ENCODE results near the gene TRPV5.

Gene TRPV5

GRCh38 chr7:142872106-142872675, 61.4 kb downstream of the TRPV5 start:
- no peak for DNase-seq (ENCODE audit: low read depth in 2 of 3, low spot score in 1 of 3)

DNA sequence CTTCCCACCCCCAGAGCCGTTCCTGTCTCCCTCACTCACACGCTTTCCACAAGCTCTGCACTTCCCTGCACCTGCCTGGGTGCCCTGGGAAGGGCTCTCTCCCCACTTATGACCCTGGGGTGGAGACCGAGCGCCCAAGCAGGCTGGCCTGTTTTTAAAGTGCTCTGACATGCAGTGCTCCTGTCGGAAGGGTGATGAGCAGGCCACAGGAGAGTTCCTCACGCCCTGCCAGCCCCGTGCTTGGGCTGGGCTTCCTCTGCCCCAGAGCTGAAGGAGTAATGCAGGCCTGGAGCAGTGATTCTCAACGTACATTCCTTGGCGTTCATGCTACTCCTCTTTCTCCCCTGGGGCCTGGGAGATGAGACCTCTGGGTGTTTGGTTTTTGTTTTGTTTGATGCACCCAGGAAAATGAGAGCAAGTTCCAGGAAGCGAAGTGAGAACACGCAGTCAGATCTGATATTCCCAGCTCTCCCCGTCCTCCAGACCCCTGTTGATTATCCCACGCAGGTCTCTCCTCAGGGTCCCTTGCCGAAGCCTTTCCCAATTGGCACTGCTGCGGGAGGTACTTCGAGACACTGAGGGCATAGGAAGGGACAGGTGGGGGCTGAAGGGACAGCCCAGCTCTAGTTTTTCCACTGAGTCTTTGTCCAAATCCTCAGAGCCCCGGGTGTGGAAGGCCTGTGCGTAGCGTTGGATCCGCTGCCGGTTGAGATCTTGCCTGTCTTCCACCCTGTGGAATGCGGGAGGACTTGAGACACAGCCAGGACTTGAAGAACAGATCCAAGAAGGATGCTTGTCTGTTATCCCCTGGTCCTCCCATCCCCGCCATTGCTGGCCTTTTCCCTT, 62.1 kb downstream of the TRPV5 start:
- DNase-seq (ENCODE audit: low read depth in 2 of 3, low spot score in 1 of 3): no peak

- DNase-seq (ENCODE audit: low read depth in 2 of 3, low spot score in 1 of 3): no peak
Measured at GRCh38 chr7:142870566-142871259, 62.8 kb downstream of the TRPV5 start.

DNA sequence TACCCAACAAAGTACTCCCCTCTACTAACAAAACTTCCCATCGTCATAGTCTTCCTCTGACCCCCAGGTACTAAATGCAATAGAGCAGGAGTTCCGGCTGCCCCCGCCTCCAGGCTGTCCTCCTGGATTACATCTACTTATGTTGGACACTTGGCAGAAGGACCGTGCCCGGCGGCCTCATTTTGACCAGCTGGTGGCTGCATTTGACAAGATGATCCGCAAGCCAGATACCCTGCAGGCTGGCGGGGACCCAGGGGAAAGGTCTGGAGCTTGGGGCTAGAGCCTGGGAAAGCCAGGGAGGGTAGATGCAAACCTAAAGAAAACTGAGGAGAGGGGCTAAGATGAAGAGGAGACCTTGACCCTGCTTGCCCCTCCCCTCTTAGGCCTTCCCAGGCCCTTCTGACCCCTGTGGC, 63.4 kb downstream of the TRPV5 start:
- no peak for DNase-seq (ENCODE audit: low read depth in 2 of 3, low spot score in 1 of 3)

DNA sequence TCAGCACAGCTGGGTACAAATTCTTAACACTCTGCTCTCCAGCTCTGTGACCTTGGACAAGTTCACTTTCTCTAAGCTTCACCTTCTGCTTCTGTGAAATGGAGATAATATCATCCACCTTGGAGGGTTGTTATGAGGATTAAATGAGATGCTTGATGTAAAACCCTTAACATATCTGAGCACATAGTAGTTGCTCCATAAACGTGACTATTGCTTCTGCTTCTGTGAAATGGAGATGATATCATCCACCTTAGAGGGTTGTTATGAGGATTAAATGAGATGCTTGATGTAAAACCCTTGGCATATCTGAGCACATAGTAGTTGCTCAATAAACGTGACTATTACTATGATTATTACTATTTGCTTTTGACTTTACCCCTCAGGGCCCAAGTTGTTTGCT, 64.1 kb downstream of the TRPV5 start:
- no peak for DNase-seq (ENCODE audit: low read depth in 2 of 3, low spot score in 1 of 3)

DNA sequence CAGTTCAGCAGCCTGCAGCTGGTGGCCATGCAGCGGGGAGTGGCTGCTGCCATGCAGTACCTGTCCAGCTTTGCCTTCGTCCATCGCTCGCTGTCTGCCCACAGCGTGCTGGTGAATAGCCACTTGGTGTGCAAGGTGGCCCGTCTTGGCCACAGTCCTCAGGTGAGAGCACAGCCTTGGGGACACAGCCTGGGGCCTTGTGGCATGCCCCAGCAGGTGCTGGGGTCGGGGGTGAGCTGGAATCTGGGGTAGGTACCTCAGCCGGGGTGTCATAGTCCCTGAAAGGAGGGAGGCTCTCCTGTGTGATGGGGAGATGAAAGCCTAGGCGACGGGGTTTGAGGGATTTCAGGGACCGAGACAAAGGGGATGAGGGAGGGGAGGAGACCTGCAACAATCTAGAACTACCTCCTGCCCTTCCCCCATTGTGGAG, 64.5 kb downstream of the TRPV5 start:
- DNase-seq (ENCODE audit: low read depth in 2 of 3, low spot score in 1 of 3): no peak

DNA sequence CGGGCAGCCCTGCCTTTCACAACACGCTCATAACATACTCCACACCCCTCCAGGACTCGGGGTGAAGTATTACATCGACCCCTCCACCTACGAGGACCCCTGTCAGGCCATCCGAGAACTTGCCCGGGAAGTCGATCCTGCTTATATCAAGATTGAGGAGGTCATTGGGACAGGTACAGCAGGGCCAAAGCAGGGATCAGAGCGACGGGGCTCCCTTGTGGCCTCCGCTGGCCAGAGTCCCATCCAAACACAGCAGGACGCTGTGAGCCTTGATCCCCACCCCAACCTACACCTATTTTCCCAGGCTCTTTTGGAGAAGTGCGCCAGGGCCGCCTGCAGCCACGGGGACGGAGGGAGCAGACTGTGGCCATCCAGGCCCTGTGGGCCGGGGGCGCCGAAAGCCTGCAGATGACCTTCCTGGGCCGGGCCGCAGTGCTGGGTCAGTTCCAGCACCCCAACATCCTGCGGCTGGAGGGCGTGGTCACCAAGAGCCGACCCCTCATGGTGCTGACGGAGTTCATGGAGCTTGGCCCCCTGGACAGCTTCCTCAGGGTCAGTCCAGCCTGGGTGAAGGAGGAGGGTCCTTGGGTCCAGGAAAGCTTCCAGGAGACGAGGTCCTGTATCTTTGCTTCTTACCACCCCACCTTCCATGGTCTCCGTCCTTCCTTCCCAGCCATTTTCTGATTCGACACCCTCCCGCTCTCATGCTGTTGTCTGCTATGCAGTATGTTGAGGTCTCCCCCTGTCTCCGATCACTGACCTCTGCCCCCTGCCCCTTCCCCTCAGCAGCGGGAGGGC, 65.2 kb downstream of the TRPV5 start:
- DNase-seq (ENCODE audit: low read depth in 2 of 3, low spot score in 1 of 3): no peak

GRCh38 chr7:142867398-142868187, 66.0 kb downstream of the TRPV5 start:
- no peak for DNase-seq (ENCODE audit: low read depth in 2 of 3, low spot score in 1 of 3)

GRCh38 chr7:142867097-142867378, 66.5 kb downstream of the TRPV5 start:
- DNase-seq (ENCODE audit: low read depth in 2 of 3, low spot score in 1 of 3): no peak

DNA sequence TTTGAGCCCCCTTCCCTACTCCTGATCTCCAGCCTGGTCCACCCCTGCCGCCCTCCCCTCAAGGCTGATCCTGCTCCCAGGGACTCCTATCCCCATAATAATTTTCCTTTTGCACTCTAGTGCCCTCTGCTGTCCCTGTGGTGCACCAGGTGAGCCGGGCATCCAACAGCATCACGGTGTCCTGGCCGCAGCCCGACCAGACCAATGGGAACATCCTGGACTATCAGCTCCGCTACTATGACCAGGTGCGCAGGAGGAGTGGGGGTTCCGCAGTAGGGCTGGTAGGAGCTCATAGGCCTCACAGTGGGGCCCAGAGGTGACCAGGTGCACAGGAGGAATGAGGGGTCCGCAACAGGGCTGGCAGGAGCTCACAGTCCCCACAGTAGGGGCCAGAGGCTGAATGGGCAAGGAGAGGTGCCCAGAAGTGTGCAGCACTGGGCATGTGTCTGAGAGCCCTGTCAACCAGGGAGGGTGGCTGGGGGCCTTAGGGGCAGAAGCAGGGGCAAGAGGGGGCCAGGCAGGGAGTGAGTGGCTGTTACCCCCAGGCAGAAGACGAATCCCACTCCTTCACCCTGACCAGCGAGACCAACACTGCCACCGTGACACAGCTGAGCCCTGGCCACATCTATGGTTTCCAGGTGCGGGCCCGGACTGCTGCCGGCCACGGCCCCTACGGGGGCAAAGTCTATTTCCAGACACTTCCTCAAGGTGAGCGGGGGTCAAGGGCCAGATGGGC, 67.0 kb downstream of the TRPV5 start:
- DNase-seq (ENCODE audit: low read depth in 2 of 3, low spot score in 1 of 3): no peak

DNA sequence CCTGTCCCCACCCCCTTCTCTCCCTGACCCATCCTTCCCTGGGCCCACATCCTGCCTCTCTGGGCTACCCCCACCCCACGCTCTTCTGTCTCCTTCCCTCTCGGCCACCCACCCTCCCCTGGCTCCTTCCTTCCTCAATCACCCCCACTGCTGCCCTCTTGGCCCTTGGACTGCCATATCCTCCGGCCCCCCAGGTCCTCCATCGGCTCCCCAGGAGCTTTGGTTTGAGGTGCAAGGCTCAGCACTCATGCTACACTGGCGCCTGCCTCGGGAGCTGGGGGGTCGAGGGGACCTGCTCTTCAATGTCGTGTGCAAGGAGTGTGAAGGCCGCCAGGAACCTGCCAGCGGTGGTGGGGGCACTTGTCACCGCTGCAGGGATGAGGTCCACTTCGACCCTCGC, 67.8 kb downstream of the TRPV5 start:
- DNase-seq (ENCODE audit: low read depth in 2 of 3, low spot score in 1 of 3): no peak

DNA sequence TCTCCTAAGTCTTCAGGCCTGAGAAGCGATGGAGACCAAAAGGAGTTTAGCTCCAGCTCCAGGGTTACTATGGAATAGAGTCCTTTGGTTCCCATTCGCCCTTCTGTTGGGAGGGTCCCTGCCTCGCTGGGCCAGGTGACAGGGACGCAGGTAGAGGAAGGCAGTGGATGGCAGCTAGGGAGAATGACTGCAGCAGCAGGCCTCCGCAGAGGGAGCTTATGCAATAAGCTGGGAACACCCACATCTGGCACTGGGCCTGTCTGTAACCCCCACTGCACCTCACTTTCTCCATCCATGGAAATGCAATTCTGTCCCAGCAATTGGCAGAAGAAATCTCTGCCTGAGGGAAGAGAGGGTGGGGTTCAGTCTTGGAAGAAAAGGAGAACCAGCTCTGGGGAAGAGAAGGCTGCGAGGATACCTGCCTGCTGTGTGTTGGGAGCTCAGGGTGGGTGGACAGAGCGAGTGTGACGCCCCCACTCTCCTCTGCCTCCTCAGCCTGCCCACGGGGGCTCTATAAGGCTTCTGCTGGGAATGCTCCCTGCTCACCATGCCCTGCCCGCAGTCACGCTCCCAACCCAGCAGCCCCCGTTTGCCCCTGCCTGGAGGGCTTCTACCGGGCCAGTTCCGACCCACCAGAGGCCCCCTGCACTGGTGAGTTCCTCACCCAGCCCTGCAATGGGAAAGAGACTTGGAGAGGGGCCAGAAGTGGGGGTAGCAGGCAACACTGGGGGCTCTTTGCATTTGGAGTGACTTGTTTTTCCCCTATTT, 68.4 kb downstream of the TRPV5 start:
- DNase-seq (ENCODE audit: low read depth in 2 of 3, low spot score in 1 of 3): no peak

DNA sequence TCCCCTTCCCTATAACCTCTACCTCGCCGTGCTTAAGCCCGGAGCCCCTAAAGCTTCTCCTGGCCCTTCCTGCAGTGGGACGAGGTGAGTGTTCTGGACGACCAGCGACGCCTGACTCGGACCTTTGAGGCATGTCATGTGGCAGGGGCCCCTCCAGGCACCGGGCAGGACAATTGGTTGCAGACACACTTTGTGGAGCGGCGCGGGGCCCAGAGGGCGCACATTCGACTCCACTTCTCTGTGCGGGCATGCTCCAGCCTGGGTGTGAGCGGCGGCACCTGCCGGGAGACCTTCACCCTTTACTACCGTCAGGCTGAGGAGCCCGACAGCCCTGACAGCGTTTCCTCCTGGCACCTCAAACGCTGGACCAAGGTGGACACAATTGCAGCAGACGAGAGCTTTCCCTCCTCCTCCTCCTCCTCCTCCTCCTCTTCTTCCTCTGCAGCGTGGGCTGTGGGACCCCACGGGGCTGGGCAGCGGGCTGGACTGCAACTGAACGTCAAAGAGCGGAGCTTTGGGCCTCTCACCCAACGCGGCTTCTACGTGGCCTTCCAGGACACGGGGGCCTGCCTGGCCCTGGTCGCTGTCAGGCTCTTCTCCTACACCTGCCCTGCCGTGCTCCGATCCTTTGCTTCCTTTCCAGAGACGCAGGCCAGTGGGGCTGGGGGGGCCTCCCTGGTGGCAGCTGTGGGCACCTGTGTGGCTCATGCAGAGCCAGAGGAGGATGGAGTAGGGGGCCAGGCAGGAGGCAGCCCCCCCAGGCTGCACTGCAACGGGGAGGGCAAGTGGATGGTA, 69.5 kb downstream of the TRPV5 start:
- DNase-seq (ENCODE audit: low read depth in 2 of 3, low spot score in 1 of 3): no peak

- no peak for DNase-seq (ENCODE audit: low read depth in 2 of 3, low spot score in 1 of 3)
Measured at GRCh38 chr7:142862786-142863400, 70.7 kb downstream of the TRPV5 start.

DNA sequence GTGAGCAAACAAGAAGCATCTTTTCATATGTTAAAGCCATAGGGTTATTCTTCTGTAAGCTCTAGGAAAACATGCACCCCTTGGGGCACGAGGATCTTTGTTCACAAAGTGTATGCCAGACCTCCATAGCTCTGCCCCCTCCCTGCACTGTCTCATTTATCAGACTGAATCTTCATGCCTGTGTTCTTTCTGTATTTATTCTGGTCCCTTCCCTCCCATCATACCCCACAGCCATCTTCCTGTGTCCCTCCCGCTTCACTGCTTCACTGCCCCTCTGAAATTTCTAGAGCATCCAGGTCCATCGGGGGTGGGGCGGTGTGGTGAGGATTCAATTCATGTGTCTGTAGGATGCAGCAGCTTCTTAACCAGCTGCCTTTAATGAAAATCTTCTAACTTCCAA, 71.2 kb downstream of the TRPV5 start:
- no peak for DNase-seq (ENCODE audit: low read depth in 2 of 3, low spot score in 1 of 3)

GRCh38 chr7:142860968-142861367, 72.6 kb downstream of the TRPV5 start:
- no peak for DNase-seq (ENCODE audit: low read depth in 2 of 3, low spot score in 1 of 3)

DNA sequence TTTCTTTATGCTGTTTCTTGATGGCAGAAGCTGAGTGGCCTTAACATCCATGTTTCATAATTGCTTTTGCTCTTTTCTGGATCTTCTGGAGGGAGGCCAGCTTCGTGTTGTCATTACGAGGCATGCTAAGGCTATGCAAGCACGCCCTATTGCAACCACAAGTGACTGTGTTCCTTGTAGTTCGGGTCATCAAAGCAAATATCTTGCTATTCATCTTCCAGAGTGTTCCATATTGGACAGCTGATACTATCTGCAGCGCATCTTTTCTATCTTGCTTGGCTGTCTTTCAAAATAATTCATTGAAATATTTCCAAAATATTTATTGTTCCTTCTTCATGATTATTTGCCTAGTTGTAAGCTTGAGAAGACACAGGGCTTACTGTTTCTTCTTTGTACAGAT, 73.7 kb downstream of the TRPV5 start:
- DNase-seq (ENCODE audit: low read depth in 2 of 3, low spot score in 1 of 3): no peak

GRCh38 chr7:142859411-142859810, 74.1 kb downstream of the TRPV5 start:
- DNase-seq (ENCODE audit: low read depth in 2 of 3, low spot score in 1 of 3): no peak

All from stimulated activated CD4-positive, alpha-beta T cell treated with anti-CD3 and anti-CD28 coated beads, Interleukin-12 subunit alpha, Interleukin-12 subunit beta, amount 100 ng/mL, for 48 hours (primary cell).